T-helper 22 cell (primary cell): Measurements from ENCODE around the gene SUV39H1.

Experiments used
- DNase-seq: peaks from one replicate; pipeline ENCODE4 v3.0.0-alpha.2; 2020; ENCODE audit warnings: low read depth

The SUV39H1 gene

GRCh38 chrX:48714573-48714972, 18.0 kb downstream of the SUV39H1 start:
- DNase-seq = no peak

DNA sequence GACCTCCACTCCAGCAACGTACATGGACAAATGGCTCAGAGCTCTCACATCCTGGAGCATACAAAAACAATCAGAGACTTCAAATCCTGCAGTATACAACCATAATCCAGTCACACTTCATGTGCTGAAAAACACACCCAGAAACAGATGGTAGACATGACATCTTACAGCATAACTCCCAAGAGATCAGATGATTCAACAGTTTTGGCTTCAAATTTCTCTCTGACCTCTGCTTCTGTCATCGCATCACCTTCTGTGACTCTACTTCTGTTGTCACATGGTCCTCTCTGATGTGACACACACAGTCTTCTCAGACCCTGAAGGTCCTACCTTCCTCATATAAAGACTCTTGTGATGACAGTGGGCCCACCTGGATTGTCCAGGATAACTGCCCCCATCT, 18.5 kb downstream of the SUV39H1 start:
- no peak for DNase-seq

GRCh38 chrX:48715876-48716502, 19.5 kb downstream of the SUV39H1 start:
- DNase-seq = no peak

DNA sequence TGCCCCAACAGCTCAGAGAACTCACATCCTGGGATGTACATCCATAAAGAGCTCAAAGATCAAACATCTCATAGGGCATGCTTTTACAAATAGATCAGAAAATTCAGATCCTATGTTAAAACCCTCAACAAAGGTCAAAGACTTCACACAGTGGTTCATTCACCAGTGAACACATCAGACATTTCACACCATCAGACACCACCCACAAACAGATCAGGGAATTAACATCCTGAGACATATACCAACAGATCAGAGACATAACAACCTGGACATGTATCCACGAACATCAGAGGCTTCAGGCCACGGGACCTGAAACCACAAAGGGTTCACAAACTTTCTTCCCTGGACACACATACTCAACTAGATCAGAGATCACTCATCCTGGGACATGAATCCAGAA, 23.4 kb downstream of the SUV39H1 start:
- no peak for DNase-seq

GRCh38 chrX:48720577-48721250, 24.2 kb downstream of the SUV39H1 start:
- no peak for DNase-seq

- no peak for DNase-seq
Measured at GRCh38 chrX:48721916-48722315, 25.4 kb downstream of the SUV39H1 start.

GRCh38 chrX:48726596-48726995, 30.1 kb downstream of the SUV39H1 start:
- no peak for DNase-seq

DNA sequence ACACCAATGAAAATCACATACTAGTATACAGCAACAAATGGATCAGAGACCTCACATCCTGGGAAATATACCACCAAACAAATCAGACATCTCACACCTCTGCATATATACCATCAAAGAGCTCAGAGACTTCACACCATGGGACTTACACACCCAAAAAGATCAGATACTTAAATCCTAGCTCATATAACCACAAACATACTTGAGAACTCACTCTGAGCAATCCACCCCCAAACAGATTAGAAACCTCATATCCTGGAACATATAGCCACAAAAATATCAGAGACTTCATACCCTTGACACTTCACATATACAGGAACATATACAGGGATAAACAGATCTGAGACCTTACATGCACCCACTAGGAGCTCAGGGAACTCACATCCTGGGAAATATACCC, 32.1 kb downstream of the SUV39H1 start:
- no peak for DNase-seq

GRCh38 chrX:48736303-48736702, 39.8 kb downstream of the SUV39H1 start:
- no peak for DNase-seq

DNA sequence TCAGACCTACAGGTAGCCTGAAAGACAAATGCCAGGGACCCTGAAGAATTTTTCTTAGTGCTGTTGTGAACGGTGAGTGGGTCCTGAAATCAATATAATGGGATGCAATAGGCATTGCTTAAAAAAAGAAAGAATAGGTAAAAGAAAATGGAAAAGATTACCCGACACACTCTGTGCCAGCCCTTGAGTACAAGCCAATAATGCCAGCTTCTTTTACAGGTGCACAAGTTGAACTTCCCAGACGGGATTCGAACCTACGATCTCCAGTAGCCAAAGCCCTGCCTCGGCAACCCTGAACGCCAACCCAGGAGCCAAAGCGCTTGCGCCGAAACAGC, 40.3 kb downstream of the SUV39H1 start:
- DNase-seq = no peak

DNA sequence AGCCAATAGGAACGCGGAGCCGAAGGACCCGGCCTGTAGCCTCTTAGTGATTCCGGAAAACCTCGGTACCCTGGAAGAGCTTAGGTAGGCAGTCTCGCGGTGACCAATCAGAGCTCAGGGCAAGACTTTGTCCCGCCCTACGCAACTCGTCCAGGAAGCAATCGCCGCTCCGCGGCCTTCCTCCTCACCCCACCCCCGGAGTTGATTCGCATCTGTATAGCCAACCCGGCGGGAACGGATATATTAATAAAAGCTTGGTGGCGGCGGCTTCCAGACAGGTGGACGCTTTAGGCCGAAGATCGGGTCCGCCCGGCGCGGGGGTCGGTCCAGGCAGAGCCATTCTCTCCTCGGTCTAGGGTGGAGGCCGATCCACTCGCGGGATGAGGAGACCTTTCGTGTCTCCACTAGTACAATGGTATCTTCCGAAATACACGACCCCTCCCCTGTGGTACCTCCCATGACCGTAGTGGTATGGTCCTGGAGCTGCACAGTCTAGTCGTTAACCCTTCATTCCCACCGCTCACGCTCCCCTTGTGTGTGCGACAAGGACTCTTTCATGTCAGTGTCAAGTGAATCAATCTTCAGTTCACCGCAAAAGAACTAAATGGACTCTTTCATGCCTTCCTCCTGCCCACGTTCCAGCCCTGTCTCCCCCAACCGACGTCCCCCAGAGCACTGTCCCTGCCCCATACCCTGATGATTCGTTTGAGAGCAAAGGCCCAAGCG, 40.8 kb downstream of the SUV39H1 start:
- DNase-seq = peak; percentile 81

DNA sequence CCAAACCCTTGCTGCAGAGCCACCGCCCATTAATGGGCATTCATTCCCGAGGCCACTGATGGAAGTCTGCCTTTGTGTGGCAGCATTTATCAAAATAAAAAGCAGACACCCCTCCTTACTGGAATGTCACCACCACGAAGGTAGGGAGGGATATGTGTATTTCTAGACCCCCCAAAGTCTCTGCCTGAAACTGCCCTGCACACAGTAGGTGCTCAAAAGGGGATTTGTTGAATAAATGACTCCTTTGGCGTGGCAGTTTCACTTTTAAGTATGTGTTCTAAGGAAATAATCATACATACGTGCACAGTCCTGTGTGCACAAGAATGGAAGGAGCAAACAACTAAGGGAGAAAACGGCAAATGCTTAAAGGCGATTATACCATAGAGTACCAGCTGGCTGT, 41.4 kb downstream of the SUV39H1 start:
- DNase-seq = no peak

GRCh38 chrX:48741834-48742233, 45.3 kb downstream of the SUV39H1 start:
- DNase-seq = no peak

GRCh38 chrX:48745222-48745621, 48.7 kb downstream of the SUV39H1 start:
- no peak for DNase-seq

- DNase-seq = no peak
Measured at GRCh38 chrX:48747415-48748016, 51.0 kb downstream of the SUV39H1 start.

- no peak for DNase-seq
Measured at GRCh38 chrX:48749182-48749581, 52.6 kb downstream of the SUV39H1 start.

DNA sequence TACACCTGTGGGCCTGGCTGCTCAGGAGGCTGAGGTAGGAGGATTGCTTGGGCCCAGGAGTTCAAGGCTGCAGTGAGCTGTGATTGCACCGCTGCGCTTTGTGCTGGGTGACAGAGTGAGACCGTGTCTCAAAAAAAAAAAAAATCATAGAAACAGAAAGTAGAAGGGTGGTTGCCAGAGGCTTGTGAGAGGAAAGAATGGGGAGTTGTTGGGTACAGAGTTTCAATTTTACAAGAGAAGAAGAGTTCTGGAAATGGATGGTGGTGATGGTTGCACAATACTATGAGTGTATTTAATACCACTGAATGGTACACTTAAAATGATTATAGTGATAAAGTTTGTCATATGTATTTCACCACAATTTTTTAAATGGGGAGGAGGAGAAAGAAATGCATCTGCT, 54.8 kb downstream of the SUV39H1 start:
- no peak for DNase-seq

GRCh38 chrX:48752498-48752897, 56.0 kb downstream of the SUV39H1 start:
- DNase-seq = no peak

GRCh38 chrX:48753708-48754228, 57.2 kb downstream of the SUV39H1 start:
- DNase-seq = no peak

DNA sequence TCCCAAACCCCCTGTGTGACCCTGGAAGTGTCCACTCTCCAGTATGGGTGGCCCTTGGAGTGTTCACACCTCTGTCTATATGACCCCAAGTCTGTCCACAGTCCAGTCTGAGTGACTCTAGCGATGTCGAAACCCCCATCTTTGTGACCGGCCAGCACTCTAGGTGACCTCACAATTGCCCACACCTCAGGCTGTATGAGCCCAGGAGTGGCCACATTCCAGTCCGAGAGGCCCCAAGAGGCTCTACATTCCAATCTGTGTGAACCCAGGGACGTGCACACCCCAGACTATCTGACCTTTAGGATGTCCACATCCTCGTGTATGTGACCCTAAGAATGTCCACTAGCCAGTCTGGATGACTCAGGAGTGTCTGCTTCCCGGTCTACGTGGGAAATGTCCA, 57.7 kb downstream of the SUV39H1 start:
- no peak for DNase-seq
